Measurements from ENCODE around the gene ACTC1.
"Not testable (repeated sequence)": the region's sequence is repeated elsewhere in the genome, so short reads cannot be mapped to it uniquely, and the experiment has no call there.

Gene ACTC1

DNA sequence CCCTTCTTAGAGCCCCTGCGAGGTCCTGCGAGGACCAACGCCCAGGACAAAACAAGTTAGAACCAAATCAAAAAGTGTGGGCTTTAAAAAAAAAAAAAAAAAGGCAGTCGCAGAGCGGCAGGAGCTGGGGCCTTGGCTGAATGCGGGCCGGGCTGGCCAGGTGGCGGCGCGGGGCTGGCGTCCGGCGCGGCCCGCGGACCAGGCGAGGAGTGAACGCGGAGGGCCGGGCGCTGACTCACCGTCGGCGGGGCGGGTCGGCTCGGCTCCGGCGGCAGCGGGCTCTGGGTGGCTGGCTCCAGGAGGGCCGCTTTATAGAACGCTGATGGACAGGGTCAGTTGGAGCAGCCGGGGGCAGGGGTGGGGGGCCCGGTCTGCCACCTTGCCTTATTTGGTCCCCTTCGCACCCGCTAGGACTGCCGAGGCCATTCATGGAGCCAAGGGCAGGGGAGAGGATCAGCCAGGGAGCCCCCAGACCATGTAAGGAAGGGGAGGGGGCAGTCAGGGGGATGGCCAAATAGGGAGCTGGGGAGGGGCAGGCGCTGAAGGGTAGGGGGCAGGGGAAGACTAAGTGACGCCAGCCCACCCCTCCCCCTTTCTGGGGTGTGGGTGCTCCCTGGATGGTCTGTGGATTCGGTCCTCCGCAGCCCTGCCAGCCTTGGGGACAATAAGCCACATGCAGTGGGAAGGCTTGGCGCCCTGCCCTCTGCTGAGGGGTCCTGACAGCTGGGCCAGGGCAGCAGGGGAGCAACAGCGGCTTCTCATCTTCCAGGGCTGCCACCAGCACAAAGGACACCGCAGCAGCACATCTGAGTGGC lies at the start of gene ACTC1:
Gene ACTC1, minus strand, starts transcription at position 283 of the 815 bp plus-strand sequence. CDS start 741 bp downstream, outside the sequence.
- no peak for ATAC-seq

DNA sequence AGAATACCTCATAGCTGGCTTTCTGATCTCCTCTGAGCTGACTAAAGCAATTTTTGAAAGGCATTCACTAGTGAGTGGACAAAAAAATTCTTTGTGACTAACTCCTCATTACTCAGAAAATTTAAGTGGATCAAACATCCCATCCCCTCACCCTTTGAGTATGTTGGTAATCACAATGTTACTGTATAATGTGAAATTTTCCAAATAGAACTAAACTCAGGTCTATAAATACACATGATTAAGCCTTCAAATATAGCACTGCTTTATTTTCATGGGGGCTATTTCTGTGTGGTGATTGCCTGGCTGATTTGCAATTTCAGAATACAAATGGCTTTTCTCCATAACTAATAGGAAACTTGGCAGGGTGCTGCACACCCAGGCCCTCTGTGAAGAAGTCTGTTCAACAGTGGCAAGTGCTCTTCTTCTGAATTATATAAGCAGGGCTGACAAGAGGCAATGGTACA lies 45.9 kb upstream of the ACTC1 start:
- ATAC-seq: no peak

DNA sequence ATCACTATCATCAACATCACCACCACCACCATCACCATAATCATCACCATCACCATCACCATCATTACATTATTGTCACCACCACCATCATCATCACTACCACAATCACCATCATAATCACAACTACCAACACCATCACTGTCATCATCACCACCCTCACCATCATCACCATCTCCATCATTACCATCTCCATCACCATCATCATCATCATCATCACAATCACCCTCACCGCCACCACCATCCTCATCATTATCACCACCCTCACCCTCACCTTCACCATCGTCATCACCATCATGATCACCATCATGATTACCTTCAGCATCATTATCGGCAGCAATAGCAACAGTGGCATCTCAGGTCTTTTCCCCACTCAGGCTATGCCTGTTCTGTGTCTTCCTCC lies 42.9 kb upstream of the ACTC1 start:
- ATAC-seq: no peak

DNA sequence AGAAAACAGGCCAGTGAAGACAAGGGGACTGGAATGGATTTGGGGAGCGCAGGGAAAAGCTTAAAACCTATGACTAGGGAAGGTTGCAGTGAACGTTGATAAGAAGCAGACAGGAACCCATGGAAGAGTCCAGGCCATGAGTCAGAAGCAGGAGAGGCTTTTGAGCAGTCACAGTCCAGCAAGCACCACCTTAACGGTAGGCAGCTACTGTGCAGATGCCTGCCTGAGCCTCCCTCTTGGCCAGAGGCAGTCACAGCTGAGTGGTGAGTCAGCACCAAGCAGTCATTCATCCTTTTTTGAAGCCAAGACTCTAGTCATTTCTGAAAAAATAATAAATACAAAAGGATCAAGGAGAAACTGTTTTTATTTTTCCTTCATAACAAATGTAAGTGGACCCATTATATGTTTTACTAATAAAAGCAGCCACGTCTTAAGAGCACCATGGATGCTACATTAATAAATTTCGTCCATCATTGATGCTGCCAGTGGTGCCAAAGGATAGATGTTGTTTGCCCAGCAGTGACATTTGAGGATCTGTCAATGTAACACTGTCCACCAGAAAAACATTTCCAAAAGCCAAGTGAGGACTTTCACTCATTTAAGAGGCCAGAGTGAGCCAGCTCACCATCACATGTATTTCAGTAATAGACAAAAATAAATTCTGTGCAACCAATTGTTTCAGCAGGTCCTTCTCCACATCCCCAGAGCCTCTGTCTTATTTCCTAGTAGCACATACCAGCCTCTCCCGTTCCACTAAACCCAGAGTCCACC lies 42.1 kb upstream of the ACTC1 start:
- no peak for ATAC-seq

DNA sequence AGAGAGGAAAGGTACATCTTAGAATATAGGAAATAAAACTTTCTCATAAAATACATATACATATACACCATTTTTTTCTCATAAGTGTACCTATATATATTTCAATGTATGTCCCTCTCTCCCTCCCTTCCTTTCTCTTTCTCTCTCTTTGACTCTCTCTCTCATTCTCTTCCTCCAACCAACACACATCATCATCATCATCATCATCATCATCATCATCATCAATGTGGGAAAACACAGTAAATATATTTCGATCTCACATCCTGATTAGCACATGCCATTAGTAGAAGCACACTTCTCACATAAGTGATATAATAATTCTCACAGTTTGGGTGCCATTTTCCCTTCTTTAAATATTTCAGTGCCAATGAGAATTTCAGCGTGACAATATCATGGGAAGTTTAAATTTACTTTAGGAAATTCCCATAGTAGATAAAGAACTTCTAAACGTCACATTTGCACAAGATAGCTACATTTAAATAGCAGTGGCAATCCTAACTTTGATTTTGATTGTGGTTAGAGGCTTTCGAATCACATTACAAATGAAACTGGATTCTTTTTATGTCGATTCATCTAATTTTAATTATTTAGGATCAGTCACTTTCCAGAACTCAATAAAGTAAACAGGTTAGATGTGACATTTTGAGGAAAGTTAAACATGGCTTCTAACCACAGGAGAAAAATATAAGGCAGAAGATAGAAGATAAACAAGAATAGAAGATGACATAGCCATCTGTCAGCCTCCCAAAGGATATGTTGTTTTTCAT lies 33.0 kb upstream of the ACTC1 start:
- no peak for ATAC-seq

DNA sequence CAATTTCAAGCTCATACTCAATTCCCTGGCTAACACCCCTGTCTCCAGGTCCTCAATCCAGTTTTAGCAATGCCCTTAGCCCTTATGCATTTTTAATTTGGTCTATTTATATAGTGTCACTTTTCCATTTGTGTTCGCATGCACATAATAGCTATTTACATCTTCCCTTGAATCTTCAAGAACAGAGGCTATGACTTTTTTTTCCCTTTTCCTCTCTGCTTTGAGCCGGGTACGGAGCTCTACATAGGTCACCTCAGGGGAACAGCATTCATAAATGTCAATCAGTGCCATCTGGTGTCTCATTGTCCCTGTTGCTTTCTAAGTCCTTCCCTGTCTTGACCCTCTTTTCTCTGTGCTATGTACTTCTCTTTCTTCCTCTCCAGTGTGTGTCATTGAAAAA lies 26.5 kb upstream of the ACTC1 start:
- ATAC-seq: no peak

DNA sequence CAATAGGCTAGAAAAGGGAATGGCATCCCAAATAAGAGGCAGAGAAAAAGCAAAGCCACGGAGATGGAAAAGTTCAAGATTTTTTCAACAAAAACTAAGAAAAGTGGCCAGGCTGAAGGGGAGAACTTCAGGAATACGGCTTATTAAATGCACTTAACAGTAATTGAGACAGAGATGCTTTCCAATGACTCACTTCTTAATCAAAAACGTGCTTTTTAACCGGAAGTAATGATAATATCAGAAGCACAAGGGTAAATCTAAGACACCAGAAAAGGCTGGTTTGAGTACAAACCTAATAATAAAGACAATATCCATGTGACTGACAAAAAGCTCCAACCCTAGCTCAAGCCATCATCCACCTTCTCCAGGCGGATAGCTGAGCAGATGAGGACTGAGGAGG lies 24.8 kb upstream of the ACTC1 start:
- no peak for ATAC-seq

DNA sequence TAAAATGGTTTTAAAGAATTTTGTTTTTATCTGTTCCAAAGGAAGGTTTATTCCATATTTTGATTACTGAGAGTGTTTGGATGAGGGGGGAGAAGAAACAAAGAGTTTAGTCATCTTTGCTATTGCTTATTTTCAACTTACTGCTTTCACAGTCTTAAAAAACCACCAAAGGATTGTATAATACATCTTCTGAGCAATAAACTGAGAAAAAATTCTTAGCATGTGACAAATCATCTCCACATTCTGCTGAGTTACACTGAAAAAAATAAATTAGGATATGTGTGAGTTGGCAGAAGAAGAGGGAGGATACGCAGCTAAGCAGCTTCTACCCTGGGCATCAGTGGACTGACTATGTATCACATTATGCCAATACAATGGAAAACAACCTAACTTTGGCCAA lies 23.2 kb upstream of the ACTC1 start:
- ATAC-seq: no peak

DNA sequence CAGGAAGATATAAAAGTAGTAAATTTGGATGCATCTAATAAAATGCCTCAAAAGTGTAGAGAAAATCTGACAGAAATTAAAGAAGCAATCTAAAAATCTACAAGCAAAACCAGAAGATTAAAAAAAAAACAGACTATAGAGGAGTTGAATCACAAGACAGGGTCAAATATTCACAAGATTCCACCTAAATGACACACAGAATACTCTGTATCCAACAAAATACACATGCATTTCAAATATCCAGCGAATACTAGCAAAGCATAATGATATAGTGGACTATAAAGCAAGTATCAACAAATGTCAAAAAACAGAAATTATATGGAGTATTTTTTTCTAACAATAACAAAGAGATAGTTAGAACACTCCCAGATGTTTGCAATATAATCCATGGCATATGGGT lies 20.5 kb upstream of the ACTC1 start:
- ATAC-seq: no peak

DNA sequence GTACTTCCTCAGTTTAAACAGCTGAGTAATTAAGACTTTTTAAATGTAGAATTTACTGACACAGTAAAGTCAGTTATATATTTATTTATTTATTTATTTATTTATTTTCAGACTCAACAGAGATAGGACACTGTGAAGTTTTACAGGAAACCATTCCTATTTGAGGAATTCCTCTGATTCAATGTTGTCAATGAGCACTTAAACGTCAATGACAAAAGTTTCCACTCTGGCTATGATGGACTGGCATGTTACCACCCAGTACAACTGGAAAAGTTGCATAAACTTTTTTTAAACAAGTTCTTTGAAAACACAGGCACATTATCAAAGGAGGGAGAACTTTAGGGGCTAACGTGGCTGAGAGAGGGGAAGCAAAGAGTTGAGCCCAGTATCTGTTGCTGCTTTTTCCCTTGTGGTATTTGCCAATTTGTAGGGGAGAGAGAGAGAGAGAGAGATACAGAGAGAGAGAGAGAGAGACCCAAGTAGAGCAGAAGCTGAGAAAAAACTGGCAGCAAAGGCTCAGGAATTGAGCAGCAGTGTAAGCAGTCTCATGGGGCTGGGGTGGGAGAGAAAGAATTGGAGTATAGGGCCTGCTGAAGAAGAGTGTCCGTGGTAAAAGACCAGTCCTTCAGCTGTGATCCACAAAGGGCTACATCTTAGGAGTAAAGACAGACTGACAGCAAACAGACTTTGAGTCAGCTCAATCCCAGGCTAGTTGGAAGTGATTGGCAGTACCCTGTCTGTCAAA lies 18.3 kb upstream of the ACTC1 start:
- ATAC-seq: no peak

DNA sequence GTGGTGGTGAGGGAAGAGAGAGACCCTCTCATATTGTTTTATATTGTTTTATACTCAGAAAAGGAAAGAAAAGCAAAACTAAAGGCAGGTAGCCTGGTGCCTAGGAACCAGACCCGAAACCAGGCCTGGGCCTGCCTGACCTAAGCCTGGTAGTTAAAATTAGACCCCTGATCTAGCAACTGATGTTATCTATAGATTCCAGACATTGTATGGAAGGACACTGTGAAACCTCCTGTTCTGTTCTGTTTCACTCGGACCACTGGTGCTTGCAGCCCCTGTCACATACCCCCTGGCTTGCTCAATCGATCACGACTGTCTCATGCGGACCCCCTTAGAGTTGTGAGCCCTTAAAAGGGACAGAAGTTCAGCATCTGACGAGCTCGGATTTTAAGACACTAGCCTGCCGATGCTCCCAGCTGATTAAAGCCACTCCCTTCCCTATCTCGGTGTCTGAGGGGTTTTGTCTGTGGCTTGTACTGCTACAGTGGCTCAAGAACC lies 17.6 kb upstream of the ACTC1 start:
- ATAC-seq: not testable (repeated sequence)

DNA sequence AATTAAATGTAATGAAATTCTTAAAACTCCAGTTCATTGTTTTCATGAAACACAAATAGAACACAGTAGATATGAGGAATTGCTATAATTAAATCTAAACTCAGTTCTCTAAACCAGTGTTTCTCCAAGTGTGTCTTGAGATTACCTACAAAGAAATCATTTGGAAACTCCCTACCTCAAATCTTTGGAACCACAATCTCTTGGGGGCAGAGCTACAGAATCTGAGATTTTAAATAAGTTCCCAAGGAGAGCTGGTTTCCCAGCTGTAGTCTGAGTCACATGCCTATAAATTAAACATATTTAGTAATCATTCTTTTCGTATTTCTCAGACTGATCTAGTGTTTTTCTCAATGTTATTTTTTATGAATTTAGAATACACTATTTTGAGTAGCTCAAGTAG lies 17.0 kb upstream of the ACTC1 start:
- no peak for ATAC-seq

DNA sequence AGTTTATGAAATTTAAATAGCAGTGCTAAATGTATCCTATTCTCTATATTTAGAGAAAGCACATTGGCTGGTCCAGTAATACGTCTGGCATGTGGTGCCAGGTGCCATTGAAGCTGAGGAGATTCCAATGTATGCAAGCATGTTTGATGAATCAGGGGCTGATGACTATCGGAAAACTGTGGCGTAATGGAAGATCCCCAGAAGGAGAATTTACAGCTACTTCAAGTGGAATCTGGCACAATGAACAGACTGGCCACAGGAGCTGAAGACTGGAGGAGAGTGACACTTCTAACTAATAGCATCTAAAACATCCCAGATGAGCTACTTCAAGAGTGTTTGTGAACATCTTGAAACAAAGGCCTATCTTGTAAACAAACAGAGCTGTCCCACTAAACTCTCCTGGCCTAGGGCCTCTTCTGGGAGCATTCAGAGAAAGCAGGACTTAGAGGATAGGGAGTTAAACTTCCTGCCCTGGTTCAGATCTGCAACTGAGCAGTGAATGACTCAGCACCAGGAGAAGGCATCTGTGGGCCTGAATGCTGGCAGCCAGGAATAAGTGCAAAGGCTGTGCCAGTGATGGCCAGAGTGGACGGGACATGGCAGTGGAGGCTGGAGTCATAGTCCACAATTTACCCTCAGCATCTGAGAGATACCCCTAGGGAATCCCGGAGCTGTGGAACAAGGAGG lies 15.2 kb upstream of the ACTC1 start:
- ATAC-seq: no peak

DNA sequence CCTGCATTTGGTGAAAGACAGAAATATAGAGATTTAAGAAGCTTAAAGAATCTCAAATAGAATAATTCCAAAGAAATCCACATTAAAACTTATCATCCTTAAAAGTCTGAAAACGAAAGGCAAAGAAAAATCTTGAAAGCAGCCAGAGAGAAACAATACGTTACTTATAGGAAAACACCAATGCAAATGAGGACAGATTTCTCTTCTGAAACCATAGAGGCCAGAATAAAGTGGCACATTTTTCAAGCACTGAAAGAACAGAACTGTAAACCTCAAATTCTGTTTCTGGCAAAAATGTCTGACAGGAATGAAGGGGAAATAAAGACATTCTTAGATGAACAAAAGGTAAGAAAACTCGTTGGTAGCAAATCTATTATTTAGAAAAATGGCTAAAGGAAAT lies 13.8 kb upstream of the ACTC1 start:
- ATAC-seq: no peak

DNA sequence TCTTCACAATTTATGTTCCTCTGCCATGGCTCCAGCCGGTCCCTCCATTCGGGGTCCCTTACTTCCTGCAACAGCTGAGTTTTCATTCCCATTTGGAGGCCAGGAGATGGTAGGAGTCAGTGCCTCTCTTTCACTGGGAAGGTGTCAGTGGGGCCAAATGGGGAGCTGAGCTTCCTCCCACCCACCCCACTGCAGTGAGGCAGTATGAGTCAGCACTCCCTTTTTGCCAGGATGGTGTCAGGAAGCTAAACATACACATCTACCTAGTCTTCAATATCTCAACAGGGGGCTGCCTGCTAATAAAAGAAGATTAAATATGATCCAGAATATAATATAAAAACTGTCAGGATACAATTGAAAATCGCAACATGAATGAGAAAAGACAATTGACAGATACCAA lies 12.7 kb upstream of the ACTC1 start:
- no peak for ATAC-seq

DNA sequence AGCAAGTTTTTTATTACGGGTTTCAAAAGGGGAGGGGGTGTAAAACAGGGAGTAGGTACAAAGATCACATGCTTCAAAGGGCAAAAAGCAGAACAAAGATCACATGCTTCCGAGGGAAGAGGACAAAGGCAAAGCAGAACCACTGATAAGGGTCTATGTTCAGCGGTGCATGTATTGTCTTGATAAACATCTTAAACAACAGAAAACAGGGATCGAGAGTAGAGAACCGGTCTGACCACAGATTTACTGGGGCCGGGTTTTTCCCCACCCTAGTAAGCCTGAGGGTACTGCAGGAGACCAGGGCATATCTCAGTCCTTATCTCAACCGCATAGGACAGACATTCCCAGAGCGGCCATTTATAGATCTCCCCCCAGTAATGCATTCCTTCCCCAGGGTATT lies 11.9 kb upstream of the ACTC1 start:
- not testable (repeated sequence) for ATAC-seq

DNA sequence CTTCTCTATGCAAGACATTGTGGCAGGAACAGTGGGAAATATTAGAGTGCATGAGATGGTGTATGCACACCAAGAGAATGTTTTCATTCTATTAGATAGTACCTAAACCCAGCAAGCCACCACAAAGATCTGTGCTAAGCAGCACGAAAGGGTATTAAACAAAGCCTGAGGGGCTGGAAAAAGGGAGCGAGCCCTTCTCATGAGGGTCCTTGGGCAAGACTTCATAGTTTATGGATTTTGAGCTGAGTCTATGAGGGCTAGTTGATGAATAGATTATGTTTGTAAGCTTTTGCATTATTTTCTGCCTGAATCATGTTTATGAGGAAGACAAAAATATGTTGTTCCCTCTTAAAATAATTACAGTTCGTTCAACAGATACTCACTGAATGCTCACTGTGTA lies 9.4 kb upstream of the ACTC1 start:
- no peak for ATAC-seq

DNA sequence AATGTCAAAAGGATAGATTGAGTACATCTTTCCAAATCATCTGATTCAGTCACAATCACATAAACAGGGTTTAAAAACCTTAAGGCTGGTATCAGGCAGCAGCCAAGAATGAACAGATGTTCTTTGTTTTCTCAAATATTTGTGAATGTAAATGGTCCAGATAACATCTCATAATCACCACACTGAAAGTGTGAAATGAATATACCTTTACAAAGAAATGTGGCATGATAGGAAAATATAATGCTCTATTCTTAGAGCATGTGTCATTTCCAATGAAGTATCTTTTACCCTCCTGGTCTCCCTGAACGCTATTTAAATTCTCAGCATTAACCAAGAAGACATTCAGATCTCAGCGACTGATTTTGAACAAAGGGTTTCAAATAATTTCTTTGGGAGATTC lies 8.8 kb upstream of the ACTC1 start:
- ATAC-seq: no peak

DNA sequence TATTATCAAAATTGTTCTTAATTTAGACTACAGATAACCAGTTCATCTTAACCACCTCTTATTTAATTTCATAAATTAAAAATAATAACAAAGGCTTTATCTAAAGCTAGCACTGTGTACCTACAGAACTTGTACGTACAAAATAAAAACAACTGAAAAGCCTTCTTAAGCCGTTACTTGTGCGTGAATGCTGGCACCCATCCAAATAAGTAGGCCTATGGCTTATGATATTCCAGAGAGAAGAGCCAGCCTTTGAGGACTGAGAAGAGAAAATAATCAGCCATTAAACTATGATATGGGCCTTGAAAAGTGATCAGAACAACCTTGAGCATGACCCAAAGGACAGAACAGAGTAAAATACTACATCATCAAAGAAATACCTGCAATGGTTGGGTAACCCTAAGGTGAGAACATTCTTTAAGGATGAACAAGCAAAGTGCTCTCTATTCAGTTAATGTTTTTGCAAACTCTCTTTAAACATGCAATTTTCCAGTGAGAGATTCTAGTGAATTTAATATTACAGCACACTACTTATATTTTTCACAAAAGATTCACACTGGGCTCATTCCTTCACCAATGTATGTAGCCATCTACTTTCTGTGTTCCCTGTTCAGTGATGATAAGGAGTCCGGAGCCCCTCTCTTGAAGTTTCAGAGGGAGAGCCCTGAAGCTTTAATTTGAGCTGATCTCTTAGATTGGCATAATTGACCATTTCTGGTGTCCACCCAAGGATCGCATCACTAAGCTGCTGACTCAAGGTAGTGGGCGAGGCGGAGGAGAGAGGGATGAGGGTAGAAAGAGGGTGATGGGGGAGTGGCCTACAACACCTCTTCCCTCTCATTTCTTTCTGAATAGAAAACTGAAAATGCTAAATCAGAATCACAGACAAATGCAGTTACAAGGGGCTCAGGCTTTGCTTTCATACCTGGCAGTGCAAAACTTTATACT lies 7.7 kb upstream of the ACTC1 start:
- no peak for ATAC-seq

DNA sequence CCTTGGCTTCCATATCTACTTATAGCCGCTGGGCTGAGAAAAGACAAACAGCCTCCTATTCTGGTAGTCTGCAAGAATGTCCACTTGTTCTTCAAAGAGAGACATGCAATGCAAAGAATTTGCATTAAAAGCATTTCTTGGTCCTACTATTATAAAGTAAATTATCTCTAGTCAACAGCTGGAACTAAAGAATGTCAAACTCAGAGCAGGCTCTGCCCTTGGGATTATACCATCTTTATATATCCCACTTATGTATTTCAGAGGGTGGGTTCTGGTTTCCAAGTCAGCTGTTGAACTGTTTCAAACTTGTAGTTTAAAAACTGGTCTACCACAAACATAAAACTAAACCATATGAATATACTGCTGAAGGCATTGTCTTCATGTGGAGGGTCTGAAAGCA lies 7.0 kb upstream of the ACTC1 start:
- no peak for ATAC-seq

Data from activated CD4-positive, CD25-positive, alpha-beta regulatory T cell treated with anti-CD3 and anti-CD28 coated beads, Interleukin-2, amount 50 U/mL, for 24 hours (primary cell).